Measurements from ENCODE around the gene SETDB1.
"Not testable (repeated sequence)": the region's sequence is repeated elsewhere in the genome, so short reads cannot be mapped to it uniquely, and the experiment has no call there.

The SETDB1 gene

DNA sequence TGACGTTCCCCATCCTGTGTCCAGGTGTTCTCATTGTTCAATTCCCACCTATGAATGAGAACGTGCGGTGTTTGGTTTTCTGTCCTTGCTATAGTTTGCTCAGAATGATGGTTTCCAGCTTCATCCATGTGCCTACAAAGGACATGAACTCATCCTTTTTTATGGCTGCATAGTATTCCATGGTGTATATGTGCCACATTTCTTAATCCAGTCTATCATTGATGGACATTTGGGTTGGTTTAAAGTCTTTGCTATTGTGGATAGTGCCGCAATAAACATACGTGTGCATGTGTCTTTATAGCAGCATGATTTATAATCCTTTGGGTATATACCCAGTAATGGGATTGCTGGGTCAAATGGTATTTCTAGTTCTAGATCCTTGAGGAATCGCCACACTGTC is 2.6 kb downstream of the SETDB1 start:
- not testable (repeated sequence) for DNase-seq (ENCODE audit: low read depth, low spot score)

DNA sequence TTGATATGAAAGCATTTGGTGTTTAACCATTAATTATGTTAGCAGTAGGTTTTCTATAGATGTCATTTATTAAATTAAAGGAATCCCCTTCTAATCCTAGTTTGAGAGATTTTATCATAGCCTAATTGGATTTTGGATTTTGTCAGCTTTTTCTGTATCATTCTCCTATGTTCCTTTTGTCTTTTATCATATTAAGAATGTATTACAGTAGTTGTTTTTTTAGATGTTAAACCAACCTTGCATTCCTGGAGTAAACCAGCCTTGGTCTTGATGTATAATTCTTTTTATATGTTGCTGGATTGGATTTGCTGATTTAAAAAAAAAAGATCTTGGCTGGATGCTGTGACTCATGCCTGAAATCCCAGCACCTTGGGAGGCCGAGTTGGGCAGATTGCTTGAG is 5.6 kb downstream of the SETDB1 start:
- DNase-seq (ENCODE audit: low read depth, low spot score), result peak; percentile 16

DNA sequence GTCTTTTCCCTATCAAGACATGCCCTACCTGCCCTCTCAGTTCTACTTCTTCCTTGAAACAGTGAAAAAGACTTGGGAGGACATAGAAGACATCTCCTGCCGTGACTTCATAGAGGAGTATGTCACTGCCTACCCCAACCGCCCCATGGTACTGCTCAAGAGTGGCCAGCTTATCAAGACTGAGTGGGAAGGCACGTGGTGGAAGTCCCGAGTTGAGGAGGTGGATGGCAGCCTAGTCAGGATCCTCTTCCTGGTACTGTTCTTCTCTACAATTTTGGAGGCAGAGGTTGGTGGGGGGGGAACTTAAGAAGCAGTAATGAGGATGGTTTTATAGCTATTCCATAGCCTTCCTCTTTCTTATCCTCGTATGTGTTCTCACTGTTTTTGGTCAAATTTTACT is 18.7 kb downstream of the SETDB1 start:
- no peak for DNase-seq (ENCODE audit: low read depth, low spot score)

DNA sequence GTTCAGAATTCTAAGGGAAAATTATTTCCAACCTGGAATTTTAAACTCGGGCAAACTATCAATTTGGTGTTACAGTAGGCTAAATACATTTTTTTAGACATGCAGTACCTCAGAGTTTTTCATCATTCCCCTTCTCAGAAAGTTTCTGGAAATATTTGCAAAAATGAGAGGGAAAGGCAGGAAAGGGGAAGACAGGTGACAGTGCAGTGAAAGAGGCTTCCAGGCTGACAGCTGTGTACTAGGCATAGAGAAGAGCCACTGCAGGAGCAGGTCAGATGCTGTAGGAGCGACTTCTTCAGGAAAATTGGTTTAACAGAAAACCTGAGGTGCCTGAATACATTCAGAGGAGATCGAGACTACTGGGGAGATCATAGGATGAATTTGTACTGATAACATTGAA is 28.5 kb downstream of the SETDB1 start:
- no peak for DNase-seq (ENCODE audit: low read depth, low spot score)

DNA sequence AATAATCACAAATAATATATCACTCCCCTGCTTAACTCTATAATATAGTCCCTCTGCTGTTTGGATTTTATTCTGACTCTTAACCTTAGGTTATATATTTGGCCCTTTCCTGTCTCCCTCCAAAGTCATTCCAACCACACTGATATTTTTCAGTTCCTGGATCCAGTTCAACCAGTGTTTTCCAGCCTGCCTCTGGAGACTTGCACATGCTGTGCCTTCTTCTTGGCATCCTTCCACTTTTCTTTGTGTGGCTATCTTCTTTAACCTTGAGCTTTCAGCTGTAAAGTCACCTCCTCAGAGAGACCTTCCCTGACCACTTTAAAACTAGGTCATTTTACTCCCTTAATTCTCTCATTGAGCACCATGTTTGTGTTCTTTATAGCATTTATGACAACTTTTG is 29.1 kb downstream of the SETDB1 start:
- no peak for DNase-seq (ENCODE audit: low read depth, low spot score)

DNA sequence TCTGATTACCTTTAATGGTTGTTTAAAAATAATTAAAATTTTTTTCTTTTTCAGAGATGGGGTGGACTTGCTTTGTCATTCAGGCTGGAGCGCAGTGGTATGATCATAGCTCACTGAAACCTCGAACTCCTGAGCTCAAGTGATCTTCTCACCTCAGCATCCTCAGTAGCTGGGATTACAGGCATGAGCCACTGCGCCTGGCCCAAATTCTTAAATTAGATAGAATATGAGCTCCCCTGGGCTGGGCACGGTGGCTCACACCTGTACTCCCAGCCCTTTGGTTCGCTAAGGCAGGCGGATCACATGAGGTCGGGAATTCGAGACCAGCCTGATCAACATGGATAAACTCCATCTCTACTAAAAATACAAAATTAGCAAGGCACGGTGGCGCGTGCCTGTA is 31.5 kb downstream of the SETDB1 start:
- no peak for DNase-seq (ENCODE audit: low read depth, low spot score)

DNA sequence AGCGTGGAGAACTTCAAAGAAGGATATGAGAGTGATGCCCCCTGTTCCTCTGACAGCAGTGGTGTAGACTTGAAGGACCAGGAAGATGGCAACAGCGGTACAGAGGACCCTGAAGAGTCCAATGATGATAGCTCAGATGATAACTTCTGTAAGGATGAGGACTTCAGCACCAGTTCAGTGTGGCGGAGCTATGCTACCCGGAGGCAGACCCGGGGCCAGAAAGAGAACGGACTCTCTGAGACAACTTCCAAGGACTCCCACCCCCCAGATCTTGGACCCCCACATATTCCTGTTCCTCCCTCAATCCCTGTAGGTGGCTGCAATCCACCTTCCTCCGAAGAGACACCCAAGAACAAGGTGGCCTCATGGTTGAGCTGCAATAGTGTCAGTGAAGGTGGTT is 34.5 kb downstream of the SETDB1 start:
- no peak for DNase-seq (ENCODE audit: low read depth, low spot score)

DNA sequence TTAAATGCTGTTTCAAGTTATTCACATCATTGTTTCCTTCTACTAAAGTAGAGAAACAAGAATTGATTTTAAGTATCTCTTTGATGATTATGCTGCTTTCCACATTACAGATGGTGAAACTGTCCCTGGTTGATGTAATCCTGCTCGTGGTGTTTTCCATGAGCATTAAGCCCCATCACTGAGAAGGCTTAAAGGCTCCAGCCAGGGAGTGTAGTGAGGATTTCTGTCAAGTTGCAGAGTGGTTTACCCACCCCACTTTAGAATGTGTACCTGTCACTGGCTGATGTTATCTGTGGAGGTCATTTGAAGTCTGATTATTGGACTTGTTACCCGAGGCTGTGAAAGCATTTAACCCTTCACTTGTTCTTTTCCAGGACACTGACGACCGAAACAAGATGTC is 35.6 kb downstream of the SETDB1 start:
- no peak for DNase-seq (ENCODE audit: low read depth, low spot score)

DNA sequence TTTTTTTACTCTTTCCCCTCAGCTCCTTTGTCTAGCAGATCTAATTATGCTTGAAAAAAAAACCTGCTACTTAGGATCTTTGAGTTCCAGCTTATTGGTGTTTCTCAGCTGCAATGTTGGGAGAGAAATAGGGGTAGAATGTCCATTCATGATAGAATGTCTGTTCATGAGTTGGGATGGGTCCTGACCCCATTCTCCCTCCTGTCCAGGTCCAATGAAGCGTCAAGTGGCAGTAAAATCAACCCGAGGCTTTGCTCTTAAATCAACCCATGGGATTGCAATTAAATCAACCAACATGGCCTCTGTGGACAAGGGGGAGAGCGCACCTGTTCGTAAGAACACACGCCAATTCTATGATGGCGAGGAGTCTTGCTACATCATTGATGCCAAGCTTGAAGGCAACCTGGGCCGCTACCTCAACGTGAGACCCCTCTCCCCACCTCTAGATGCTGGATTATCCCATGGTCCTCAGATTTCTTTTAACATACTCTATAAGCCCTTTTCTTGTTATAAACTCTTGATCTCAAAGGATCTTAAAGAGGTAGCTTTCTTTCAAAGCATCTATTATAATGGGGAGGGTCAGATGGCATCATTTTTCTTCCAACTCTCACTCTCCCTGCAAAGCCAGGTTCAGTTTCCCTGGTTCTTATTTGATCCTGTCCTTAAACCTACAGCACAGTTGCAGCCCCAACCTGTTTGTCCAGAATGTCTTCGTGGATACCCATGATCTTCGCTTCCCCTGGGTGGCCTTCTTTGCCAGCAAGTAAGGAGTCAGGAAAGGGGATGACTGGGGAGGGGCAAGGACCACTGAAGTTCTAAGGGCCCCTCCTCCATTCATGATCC is 37.4 kb downstream of the SETDB1 start:
- DNase-seq (ENCODE audit: low read depth, low spot score), result no peak

DNA sequence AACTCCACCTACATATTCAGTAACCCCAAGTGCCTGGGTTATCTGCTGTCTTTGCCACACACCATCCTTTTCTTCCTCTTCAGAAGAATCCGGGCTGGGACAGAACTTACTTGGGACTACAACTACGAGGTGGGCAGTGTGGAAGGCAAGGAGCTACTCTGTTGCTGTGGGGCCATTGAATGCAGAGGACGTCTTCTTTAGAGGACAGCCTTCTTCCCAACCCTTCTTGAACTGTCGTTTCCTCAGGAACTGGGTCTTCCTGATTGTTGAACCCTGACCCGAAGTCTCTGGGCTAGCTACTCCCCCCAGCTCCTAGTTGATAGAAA is 38.0 kb downstream of the SETDB1 start:
- DNase-seq (ENCODE audit: low read depth, low spot score), result no peak

DNA sequence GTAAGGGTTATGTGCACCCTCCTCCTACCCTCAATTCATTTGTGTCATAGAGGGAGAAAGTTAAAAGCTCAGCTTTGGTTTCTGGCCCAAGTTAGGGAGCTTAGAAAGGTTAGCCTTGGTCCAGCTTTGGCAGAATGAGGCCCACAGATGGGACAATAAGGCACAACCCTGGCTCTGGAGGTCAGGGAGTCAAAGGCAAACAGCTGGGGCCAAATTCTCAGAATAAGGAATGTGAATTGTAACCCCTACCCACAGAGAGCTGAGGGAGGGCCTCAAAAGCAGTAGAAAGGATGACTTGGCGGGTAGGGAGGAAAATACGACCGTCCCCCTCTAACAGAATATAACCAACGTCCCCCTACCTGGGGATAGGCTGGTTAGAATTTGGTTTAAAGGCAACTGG is 39.4 kb downstream of the SETDB1 start:
- DNase-seq (ENCODE audit: low read depth, low spot score), result no peak

DNA sequence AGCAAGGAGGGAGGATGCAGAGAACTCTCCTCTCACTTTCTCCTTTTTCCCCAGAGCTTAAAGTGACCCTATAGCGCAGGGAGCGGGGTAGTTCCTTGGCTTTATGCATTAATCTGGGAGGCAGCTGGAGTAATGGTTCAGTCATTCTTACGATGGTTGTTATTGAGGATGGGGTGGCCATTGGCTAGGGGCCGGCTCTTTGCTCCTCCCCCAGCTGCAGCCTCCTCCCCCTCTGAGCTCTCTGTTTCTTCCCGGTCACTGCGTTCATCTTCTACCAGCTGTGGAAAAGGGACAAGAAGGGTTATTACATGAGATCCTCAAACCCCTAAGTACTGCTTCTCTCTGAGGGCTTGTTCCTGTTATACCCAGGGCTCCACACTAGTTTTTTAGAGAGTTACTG is 39.8 kb downstream of the SETDB1 start:
- no peak for DNase-seq (ENCODE audit: low read depth, low spot score)

DNA sequence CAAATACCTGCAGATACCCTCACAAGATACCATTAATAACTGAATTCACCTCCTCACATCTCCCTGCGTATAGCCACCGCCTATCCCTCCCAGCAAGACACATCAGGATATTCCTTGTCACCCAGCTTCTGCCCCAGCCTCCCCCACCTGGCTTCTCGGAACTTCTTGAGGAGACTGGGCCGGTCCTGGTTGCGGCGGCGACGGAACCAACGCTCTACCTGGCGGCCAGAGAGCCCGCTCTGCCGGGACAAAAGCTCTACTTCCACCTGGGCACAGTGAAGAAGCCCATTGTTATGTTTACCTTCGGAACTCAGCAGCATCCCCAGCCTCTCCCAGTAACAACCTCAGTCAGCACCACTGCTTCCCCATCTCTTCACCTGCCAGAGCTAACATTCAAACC is 41.8 kb downstream of the SETDB1 start:
- DNase-seq (ENCODE audit: low read depth, low spot score), result no peak

DNA sequence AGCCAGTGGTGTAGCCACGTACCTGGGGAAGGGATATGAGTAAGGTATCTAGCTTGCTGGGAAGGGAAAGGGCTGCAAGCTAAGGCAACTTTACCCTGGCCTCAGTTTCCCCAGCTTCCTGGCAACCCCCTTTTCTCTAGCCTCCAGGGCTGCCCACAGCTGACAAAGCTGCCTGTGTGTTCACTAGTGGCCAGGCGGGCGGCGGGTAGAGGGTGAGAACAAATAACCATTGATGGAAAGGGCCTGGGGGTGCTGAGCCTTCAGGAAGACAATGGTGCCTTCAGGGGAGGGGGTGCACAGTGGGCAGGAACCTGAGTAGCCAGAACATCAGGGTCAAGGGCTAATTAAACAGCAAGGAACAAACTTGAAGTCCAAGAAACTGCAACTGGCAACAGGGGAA is 42.3 kb downstream of the SETDB1 start:
- no peak for DNase-seq (ENCODE audit: low read depth, low spot score)

DNA sequence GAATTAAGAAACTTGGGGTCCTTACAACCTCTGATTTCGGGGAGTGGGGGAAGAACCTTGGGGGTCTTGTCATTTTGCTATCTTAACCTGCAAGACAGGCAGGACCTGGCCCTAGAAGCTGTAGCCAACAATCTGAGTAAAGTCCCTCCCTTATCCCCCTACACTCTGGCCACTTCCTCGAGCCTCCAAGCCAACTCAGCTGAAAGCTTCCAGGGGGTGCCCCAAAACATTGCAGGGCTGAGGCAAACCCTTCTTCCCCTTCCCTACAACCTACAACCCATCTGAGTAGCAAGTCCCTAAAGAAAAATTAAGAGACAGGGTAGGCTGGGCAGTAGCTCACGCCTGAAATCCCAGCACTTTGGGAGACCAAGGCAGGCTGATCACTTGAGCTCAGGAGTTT is 43.5 kb downstream of the SETDB1 start:
- DNase-seq (ENCODE audit: low read depth, low spot score), result no peak

DNA sequence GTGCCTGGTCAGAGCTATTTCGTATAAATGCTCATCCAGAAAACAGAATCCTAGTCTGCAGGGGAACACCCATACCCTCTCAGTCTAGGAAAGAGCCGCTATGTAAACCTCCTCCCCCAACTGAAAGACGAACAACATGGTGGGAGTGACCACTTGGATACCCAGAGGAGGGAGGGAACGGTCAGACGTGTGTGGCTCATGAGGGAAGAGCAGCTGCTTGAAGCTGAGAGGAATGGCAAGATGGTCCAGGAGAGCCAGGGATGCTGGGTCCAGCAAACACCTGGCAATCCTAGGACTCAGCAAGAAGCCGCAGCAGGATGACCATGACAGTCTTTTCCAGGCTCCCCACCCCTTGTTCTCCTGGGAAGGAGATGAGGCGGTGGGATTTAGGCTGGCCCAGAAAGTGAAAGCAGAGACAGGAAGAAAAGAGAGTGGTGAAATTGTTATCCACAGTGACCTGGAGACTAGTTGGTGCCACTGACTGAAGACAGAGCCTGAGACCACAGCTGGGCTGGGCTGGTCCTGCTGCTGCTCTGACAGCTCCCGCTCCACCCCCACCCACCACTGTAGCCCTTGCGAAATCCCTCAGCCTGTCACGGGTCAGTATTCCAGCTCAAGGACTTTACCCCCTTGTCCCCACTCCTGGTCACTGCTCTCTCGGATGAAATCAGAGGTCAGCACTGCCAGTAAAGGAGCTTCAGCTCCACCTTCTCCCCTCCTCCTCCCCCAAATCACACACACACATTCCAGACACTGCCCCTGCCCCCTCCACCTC is 44.8 kb downstream of the SETDB1 start:
- DNase-seq (ENCODE audit: low read depth, low spot score), result peak; percentile 47

DNA sequence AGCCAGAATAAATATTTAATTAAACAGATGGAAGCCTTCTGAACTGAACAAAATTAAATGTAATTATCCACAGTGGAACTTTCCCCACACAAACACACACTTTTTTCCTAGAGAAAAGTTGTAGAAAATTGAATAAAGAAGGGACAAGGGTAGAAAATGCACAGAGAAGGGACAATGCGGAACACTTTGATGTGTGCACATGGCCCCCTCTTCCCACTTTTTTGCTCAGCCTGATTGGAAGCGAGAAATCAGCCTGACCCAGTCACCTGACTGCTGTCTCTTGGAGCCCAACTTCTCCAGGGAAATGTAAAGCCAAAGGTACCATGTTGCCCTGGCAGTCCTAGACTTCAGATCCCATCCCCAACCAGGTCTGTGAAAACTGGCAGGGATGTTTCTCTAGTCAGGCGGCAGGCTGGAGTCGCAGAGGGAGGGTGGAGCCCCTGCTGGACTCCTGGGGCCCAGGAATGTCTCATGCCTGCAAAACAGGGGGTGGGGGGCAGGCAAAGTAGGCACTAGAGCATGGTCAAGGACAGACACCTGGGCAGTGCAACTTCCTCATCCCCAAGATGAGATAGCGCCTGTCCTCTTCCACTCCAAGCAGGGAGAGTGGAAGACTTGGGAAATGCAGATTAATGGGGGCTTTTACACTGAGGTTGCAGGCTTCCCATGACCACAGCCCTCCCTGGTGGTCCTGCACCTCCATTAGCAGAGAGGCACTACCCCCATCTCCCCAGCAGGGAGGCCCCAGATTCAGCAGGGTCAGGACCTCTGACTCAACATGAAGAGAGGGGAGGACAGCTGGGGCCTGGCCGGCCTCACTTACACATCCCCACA is 45.6 kb downstream of the SETDB1 start:
- peak; percentile 20 for DNase-seq (ENCODE audit: low read depth, low spot score)

DNA sequence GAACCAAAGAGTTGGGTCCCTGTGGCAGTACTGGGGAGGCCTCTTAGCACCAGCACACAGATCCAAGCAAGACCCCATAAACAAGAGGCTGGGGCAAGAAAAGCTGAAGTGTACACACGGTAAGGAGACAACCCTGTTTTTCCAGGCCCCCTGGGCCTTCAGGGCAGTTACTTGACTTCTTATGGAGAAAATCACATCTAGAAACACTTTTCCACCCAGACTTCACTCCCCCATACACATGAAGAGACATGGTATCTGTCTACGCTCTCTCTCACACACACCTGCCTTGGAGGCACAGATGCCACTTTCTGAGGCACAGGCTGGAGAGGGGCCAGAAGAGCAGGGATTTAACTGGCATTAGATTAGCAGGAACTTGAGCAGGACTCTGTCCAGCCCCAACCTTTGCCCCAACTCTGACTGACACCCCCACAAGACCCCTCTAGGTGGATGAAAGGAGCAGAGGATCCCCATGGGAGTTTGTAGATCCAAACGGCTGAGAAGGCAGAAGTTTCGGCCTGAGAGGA is 46.3 kb downstream of the SETDB1 start:
- no peak for DNase-seq (ENCODE audit: low read depth, low spot score)

DNA sequence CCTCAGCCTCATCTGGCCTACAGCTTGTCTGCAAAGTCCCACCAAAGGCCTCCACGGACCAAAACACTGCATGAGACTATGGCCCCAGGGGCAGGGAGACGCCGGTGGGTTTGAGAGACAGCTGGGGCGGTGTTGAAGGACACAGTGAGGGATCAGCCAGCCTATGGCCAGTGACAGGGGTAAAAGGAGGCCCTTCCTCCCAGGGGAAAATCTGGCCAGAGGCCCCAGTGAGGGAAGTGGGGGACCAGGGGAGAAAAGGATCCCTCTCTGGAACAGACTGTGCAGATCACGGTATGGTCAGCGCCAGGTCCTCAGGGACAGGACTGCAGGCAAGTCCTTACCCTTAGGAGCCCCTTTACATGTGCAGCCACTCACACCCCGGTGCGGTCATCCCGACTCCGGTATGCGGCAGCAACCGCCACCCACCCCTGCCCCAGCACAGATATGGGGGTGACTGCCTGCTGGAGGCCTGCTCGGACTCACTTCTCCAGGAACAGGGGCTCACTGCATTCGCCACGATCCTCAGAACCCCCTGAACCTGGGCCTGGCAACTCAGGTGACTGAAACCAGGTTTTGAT is 47.2 kb downstream of the SETDB1 start:
- DNase-seq (ENCODE audit: low read depth, low spot score), result peak; percentile 48

DNA sequence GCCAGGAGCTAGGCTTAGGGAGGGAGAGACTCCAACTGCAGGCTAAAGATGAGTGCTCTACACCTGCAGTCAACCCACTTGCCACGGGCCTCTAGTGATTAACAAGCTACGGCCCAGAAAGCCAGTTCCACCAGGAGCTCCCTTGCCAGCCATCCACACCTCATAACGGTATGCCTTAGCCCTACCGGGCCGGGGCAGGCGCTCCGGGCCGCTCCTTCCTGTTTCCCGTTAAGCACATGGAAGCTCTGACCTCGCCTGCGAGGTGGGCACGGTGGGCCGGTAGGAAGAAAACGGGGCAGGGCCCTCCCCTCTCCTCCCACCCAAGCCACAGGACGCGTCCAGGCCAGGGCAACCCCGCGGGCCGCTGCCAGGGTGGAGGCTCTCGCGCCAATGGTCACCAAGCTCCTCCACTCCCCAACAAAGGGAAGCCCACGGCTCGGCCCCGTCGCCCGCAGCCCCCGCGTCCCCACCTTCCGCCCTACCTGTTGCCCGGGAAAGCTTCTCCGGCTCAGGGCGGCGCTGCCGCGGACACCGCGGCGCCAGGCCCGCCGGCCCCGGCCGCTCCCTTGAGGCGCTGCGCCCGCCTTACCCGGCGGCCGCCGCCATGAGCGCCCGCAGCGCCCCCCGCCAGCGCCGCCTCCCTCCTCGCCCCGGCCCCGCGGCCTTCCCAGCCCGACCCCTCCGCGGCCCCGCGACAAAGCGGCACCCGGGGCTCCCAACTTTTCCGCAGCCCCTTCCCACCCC is 47.8 kb downstream of the SETDB1 start:
- DNase-seq (ENCODE audit: low read depth, low spot score), result peak; percentile 66

All from astrocyte of the hippocampus (primary cell).